ENCODE measurements around the gene FKBP6. TPM values are rescaled to one million over a fixed set of nuclear protein-coding genes. Genes with fewer than 3 reads are reported as not detected.

The FKBP6 gene
- total RNA-seq, 1 donor from 2014 or later = not detected

GRCh38 chr7:73387221-73387828 is 59.4 kb downstream of the FKBP6 start:
- TF ChIP-seq, protein P1, sequence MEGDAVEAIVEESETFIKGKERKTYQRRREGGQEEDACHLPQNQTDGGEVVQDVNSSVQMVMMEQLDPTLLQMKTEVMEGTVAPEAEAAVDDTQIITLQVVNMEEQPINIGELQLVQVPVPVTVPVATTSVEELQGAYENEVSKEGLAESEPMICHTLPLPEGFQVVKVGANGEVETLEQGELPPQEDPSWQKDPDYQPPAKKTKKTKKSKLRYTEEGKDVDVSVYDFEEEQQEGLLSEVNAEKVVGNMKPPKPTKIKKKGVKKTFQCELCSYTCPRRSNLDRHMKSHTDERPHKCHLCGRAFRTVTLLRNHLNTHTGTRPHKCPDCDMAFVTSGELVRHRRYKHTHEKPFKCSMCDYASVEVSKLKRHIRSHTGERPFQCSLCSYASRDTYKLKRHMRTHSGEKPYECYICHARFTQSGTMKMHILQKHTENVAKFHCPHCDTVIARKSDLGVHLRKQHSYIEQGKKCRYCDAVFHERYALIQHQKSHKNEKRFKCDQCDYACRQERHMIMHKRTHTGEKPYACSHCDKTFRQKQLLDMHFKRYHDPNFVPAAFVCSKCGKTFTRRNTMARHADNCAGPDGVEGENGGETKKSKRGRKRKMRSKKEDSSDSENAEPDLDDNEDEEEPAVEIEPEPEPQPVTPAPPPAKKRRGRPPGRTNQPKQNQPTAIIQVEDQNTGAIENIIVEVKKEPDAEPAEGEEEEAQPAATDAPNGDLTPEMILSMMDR (IDR thresholded peaks at IDR 0.05; ENCODE audit: insufficient read depth, low read depth, low read length) = no peak
- TF ChIP-seq EZH2 (IDR thresholded peaks at IDR 0.05; ENCODE audit: insufficient read depth, low read length) = no peak
- Histone ChIP-seq H3K79me2 (ENCODE audit: insufficient read depth, low read length) (no peaks in the 10 kb centered on the region), H3K9ac (ENCODE audit: low read length) (no peak overlapping the region), H3K36me3 (ENCODE audit: insufficient read depth, low read length) (no peaks in the 10 kb centered on the region), H3K4me1 (ENCODE audit: insufficient read depth, low read length) (no peaks in the 10 kb centered on the region), H3K4me2 (ENCODE audit: low read length) (no peak overlapping the region), H3K4me3 (ENCODE audit: insufficient read depth, low read depth, low read length) (no peak overlapping the region), H2AFZ (ENCODE audit: low read depth, low read length) (no peak overlapping the region), H3K9me3 (ENCODE audit: insufficient read depth, low read depth, low read length) (peaks cover 12% of the 10 kb centered on the region), H4K20me1 (ENCODE audit: insufficient read depth, low read length) (no peaks in the 10 kb centered on the region), H3K27ac (ENCODE audit: low read depth, low read length) (no peak overlapping the region), H3K27me3 (ENCODE audit: insufficient read depth, low read length) (no peaks in the 10 kb centered on the region)
- Mint-ChIP-seq H3K4me1 (ENCODE audit: low read depth, unreplicated experiment) (no peaks in the 10 kb centered on the region), H3K9me3 (ENCODE audit: unreplicated experiment) (peaks cover 32% of the 10 kb centered on the region), H3K27me3 (ENCODE audit: low read depth, unreplicated experiment) (peaks cover 12% of the 10 kb centered on the region), H3K36me3 (ENCODE audit: low read depth, unreplicated experiment) (peaks cover 6% of the 10 kb centered on the region), H3K4me3 (ENCODE audit: unreplicated experiment) (no peak overlapping the region), H3K27ac (ENCODE audit: unreplicated experiment) (no peak overlapping the region)
- FAIRE-seq (no peak), DNase-seq (ENCODE audit: low read depth) (no peak)

- Histone ChIP-seq H3K27ac (ENCODE audit: low read depth, low read length) (no peak overlapping the region), H3K79me2 (ENCODE audit: insufficient read depth, low read length) (no peaks in the 10 kb centered on the region), H2AFZ (ENCODE audit: low read depth, low read length) (no peak overlapping the region), H3K4me3 (ENCODE audit: insufficient read depth, low read depth, low read length) (no peak overlapping the region), H3K4me1 (ENCODE audit: insufficient read depth, low read length) (no peaks in the 10 kb centered on the region), H3K36me3 (ENCODE audit: insufficient read depth, low read length) (no peaks in the 10 kb centered on the region), H4K20me1 (ENCODE audit: insufficient read depth, low read length) (no peaks in the 10 kb centered on the region), H3K27me3 (ENCODE audit: insufficient read depth, low read length) (no peaks in the 10 kb centered on the region), H3K9ac (ENCODE audit: low read length) (no peak overlapping the region), H3K4me2 (ENCODE audit: low read length) (no peak overlapping the region), H3K9me3 (ENCODE audit: insufficient read depth, low read depth, low read length) (peaks cover 12% of the 10 kb centered on the region)
- Mint-ChIP-seq H3K9me3 (ENCODE audit: unreplicated experiment) (peaks cover 32% of the 10 kb centered on the region), H3K4me1 (ENCODE audit: low read depth, unreplicated experiment) (no peaks in the 10 kb centered on the region), H3K4me3 (ENCODE audit: unreplicated experiment) (no peak overlapping the region), H3K36me3 (ENCODE audit: low read depth, unreplicated experiment) (peaks cover 6% of the 10 kb centered on the region), H3K27me3 (ENCODE audit: low read depth, unreplicated experiment) (peaks cover 13% of the 10 kb centered on the region), H3K27ac (ENCODE audit: unreplicated experiment) (peak overlapping the region; percentile 55)
- no peak for TF ChIP-seq EZH2 (IDR thresholded peaks at IDR 0.05; ENCODE audit: insufficient read depth, low read length)
- TF ChIP-seq, protein P1 (IDR thresholded peaks at IDR 0.05; ENCODE audit: insufficient read depth, low read depth, low read length) = no peak
- no peak for FAIRE-seq
- no peak for DNase-seq (ENCODE audit: low read depth)
These were observed 60.0 kb downstream of the FKBP6 start for GRCh38 chr7:73387908-73388414.

DNA sequence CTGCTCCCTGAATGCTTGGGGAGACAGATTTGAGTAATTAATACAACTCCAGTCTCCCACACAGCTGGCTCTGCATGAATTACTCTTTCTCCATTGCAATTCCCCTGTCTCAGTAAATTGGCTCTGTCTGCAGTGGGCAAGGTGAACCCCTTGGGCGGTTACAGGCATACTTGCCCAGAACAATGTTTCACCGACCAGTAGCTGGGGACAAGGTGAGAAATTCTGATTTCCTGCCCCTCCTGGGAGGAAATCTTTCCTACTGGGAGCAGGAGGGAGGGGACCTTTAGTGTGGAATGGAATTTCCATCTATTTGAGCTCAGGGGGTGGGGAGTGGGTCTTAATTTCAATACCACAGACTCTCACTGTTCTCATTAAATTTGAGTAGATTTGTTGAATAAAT is 63.4 kb downstream of the FKBP6 start:
- H3K27me3 Mint-ChIP-seq (ENCODE audit: low read depth, unreplicated experiment) = peaks cover 11% of the 10 kb centered on the region
- Histone ChIP-seq H3K27me3 (ENCODE audit: insufficient read depth, low read length) (no peaks in the 10 kb centered on the region), H3K4me2 (ENCODE audit: low read length) (no peak overlapping the region), H2AFZ (ENCODE audit: low read depth, low read length) (no peak overlapping the region), H3K9me3 (ENCODE audit: insufficient read depth, low read depth, low read length) (peaks cover 12% of the 10 kb centered on the region), H3K4me3 (ENCODE audit: insufficient read depth, low read depth, low read length) (no peak overlapping the region), H3K27ac (ENCODE audit: low read depth, low read length) (no peak overlapping the region), H4K20me1 (ENCODE audit: insufficient read depth, low read length) (no peaks in the 10 kb centered on the region), H3K4me1 (ENCODE audit: insufficient read depth, low read length) (no peaks in the 10 kb centered on the region), H3K9ac (ENCODE audit: low read length) (no peak overlapping the region), H3K79me2 (ENCODE audit: insufficient read depth, low read length) (no peaks in the 10 kb centered on the region), H3K36me3 (ENCODE audit: insufficient read depth, low read length) (no peaks in the 10 kb centered on the region)
- DNase-seq (ENCODE audit: low read depth) = no peak
- H3K9me3 Mint-ChIP-seq (ENCODE audit: unreplicated experiment) = peaks cover 32% of the 10 kb centered on the region
- no peaks in the 10 kb centered on the region for H3K4me1 Mint-ChIP-seq (ENCODE audit: low read depth, unreplicated experiment)
- TF ChIP-seq EZH2 (IDR thresholded peaks at IDR 0.05; ENCODE audit: insufficient read depth, low read length) = no peak
- TF ChIP-seq, protein P1 (IDR thresholded peaks at IDR 0.05; ENCODE audit: insufficient read depth, low read depth, low read length) = no peak
- H3K4me3 Mint-ChIP-seq (ENCODE audit: unreplicated experiment) = no peak overlapping the region
- no peak overlapping the region for H3K27ac Mint-ChIP-seq (ENCODE audit: unreplicated experiment)
- FAIRE-seq = no peak
- H3K36me3 Mint-ChIP-seq (ENCODE audit: low read depth, unreplicated experiment) = peaks cover 6% of the 10 kb centered on the region
